NOMO-1 treated with DMSO at 0.1 percent for 48 hours (cell line): Measurements from ENCODE around the gene POU3F1.

Experiments used
- DNase-seq: peaks from one replicate; lab custom pipeline; 2025; ENCODE audit not compliant: unreplicated experiment; lab: John Stamatoyannopoulos, UW

The POU3F1 gene

GRCh38 chr1:38046333-38046883, at the start of gene POU3F1:
Gene POU3F1 (minus strand): TSS chr1:38046793. CDS start chr1:38046743, 50 bp downstream.
- DNase-seq = no peak

DNA sequence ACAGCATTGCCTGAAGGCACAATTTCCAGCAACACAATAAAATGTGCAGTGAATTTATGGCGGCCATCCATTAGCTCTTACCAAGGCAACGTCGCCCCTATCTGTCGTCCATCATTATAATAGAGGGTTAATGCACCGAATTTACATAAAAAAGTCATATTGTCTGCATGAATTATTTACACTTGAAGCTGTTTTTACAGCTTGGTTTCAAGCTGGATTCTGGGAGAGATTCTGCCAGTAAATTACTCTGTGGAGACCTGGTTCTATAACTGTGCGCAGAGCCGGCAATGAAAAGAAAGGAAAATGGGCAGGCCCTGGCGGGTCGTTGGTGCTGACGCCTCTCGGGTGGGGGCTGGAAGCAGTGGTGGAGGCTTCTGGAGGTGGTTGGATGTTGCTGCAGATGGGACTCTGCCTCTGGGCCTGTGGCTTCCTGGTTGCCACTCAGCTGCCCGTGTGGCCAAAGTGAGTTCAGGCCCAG, 48.9 kb upstream of the POU3F1 start:
- DNase-seq = no peak

- no peak for DNase-seq
Measured at GRCh38 chr1:38094711-38095290, 48.2 kb upstream of the POU3F1 start.

- no peak for DNase-seq
Measured at GRCh38 chr1:38093569-38094520, 47.3 kb upstream of the POU3F1 start.

DNA sequence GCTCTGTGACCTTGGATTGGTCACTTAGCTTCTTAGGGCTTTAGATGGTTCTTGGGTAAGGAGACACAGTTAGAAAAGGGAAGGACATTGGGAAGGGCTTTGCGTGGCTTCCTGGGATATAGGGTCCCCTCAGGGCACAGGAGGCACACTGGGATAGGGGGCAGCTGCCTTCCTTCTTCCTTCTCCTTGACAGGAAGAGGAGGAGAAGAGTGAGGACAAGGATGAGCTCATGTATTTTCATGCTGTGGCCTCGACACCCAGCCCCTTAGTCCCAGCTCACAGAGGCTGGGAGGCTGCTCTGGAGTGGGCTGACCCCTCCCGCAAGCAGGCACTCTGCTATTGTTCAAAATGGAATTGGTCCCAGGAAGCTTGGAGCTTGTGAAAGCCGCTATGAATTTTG, 45.7 kb upstream of the POU3F1 start:
- no peak for DNase-seq

DNA sequence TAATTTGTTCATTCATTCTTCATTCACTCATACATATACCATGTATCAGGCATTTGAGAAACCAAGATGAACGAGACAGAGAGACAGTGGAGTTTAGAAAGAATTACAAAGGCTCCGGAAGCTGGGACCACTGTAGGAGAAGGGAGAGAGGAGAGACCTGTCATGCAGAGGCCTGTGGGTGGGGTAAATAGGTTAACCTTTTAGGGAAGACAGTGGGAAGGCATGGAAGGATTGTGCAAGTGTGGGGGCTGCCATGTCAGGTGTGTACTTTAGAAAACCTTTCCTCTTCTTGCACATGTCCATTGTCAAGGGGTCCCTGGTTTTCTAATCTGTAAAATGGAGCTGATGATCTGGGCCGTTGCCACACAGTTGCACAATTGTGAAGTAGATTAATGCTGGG, 44.2 kb upstream of the POU3F1 start:
- no peak for DNase-seq

DNA sequence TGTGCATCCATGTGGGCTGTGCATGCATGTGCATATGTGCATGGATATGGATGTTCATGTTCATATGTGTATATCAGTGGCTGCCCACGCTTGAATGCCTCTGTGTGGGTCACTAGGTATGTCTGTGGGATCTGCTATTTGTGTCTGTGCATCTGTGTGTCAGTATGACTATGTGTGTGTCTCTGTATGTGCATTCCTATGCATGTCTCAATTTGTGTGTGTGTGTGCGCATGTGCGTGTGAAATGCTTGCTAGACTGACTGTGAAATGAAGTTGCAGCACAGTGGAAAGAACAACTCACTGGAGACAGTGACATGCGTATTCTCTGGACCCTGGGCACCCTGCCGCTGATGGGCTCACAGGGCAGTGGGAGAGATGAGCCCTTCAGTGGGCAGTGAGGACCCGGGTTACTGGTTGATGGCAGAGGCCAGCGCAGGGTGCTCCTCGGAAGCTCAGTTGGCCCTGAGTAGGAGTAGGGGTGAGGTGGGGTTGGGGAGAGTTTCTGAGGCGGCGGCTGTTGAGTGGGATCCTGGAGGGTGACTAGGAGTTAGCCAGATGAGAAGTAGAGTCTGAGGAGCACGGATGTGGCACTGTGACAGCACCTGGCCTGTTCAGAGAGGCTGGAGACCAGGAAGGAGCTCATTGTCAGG, 43.2 kb upstream of the POU3F1 start:
- no peak for DNase-seq

DNA sequence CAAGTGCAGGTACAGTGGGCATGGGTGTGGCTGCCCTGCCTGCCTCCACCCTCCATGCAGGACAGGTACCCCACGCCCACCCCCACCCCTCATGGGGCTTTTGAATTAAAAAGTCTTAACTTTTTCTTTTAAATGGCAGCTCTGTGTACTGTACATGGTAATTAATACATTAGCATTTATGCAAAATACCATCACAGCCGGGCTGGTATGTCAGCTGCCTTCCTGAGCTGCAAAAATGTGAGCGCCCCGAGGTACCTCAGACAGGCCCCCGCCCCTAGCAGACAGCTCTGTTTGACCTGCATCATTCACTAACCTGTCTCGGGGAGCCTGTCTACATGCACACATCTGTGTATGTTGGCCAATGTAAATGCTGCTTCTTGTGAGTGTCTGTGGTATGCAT, 42.2 kb upstream of the POU3F1 start:
- no peak for DNase-seq

- DNase-seq = no peak
Measured at GRCh38 chr1:38088366-38088765, 41.8 kb upstream of the POU3F1 start.

DNA sequence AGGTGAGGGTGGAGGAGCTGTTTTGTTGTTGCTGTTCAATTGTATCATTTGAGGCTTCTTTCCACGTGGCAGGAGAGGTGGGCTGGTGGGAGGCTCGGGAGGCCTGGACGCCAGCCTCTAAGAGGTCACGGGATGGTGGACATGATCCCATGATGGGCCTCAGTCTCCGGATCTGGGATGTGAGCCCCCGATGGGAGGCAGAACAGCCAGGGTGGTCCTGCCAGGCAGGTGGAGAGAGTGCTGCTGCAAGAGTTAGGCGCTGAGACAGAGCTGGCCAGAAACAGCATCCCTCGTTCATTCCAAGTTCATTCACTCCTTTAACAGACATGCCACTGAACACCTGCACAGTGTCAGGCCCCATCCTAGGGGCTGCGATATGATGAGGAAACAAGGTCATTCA, 41.1 kb upstream of the POU3F1 start:
- no peak for DNase-seq

GRCh38 chr1:38085666-38086330, 39.2 kb upstream of the POU3F1 start:
- DNase-seq = no peak

- no peak for DNase-seq
Measured at GRCh38 chr1:38084700-38085099, 38.1 kb upstream of the POU3F1 start.

GRCh38 chr1:38084113-38084512, 37.5 kb upstream of the POU3F1 start:
- DNase-seq = no peak

DNA sequence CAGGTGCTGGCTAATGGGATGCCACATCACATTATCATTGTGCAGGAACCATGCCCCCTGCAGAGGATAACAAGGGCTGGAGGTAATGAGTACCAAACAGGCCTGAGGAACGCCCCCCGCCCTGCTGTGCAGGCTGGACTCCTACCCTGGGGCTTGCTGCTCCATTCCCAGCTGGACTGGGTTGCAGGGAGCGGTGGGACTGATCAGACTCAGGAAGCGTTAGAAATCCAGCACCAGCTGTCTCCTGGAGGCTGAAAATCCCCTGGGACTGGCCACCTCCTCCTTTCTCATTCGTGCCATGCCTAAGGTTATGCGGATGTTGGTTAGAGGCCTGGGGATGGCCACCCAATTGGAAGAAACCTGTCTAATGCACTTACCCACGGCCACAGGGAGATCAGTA, 36.9 kb upstream of the POU3F1 start:
- no peak for DNase-seq

- no peak for DNase-seq
Measured at GRCh38 chr1:38082769-38083263, 36.2 kb upstream of the POU3F1 start.

DNA sequence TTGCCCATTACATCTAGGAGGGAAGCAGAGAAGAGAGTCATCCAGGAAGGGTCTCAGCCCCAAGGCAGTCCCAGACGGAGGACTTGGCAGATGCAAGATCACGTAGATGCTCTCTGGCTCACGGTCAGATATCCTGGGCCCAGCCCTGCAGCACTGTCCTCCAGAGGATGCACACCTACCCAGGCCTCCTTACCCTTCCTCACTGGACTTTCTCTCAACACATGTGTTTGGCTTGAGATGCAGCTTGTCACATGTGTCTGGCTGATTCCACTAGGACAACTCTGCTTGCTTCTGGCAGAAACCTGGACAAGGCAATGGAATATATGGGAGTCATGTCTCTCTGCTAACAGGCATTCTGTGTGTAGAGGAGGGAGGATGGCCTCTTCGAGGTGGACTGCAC, 32.4 kb upstream of the POU3F1 start:
- DNase-seq = no peak

GRCh38 chr1:38077523-38078147, 31.0 kb upstream of the POU3F1 start:
- no peak for DNase-seq

- DNase-seq = no peak
Measured at GRCh38 chr1:38076455-38076854, 29.9 kb upstream of the POU3F1 start.

DNA sequence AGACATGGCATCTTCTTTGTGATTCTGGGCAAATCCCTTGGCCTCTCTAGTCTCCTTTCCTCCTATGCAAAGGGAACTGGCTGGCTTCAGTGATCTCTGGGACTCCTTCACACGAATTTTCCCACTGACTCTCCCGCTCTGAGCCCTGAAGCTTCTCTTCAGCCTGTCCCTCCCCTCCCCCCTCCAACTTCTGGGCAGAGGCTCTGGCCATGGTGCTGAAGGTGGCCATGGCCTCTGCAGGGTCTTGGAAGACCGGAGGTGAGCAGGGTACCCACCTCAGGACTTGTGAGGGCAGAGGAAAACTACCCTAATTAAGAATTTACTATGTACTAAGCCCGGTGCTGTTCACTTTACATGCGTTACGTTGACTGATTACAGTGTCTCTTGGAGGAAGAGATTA, 29.4 kb upstream of the POU3F1 start:
- DNase-seq = peak; percentile 13

DNA sequence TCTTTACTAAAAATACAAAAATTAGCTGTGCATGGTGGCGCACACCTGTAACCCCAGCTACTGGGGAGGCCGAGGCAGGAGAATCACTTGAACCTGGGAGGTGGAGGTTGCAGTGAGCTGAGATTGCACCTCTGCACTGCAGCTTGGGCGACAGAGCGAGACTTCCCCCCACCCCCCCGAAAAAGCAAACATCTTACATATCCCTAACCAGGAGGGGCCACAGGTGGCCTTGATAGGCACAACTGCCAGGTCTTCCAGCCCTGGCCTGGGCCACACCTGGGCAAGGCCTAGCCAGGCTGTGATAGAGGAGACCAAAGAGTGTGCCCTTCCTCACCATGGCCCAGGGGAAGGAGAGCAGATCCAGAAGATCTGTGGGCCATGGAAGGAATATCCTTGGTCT, 28.6 kb upstream of the POU3F1 start:
- DNase-seq = no peak
